Neural cell (in vitro differentiated cells): ENCODE measurements around the gene PPFIA3. TPM values are rescaled to one million over a fixed set of nuclear protein-coding genes. Genes with fewer than 3 reads are reported as not detected.

Experiments used
- H2AFZ ChIP-seq: fragments of 200-600, 300-800 bp; sonication (generic), shearing (Covaris generic); 2 replicates; pipeline ENCODE4 v1.6.0; 2014; ENCODE audit warnings: low read depth, mild to moderate bottlenecking, antibody characterized with exemption, low read length, moderate library complexity
- H3F3A ChIP-seq: fragments of 200-600 bp; shearing (Covaris generic); 2 replicates; pipeline ENCODE4 v1.6.1; 2016; ENCODE audit warnings: mild to moderate bottlenecking, moderate library complexity, mixed read lengths, antibody characterized with exemption, low read length; ENCODE audit not compliant: insufficient read depth, poor library complexity, severe bottlenecking
- H3K27ac ChIP-seq: fragments of 200-600, 300-800 bp; sonication (generic), shearing (Covaris generic); 2 replicates; pipeline ENCODE4 v1.5.1; 2014; ENCODE audit warnings: mild to moderate bottlenecking, low read length, moderate library complexity
- H3K27me3 ChIP-seq: fragments of 300-800, 200-600 bp; sonication (generic), shearing (Covaris generic); 2 replicates; pipeline ENCODE4 v1.6.0; 2014; ENCODE audit warnings: mild to moderate bottlenecking, low read depth, low read length, moderate library complexity; ENCODE audit not compliant: insufficient read depth
- H3K36me3 ChIP-seq: fragments of 300-800, 200-600 bp; sonication (generic), shearing (Covaris generic); 2 replicates; pipeline ENCODE4 v1.5.1; 2014; ENCODE audit warnings: mild to moderate bottlenecking, antibody characterized with exemption, low read length, moderate library complexity; ENCODE audit not compliant: insufficient read depth
- H3K4me2 ChIP-seq: fragments of 300-800, 200-600 bp; sonication (generic), shearing (Covaris generic); 2 replicates; pipeline ENCODE4 v1.6.0; 2014; ENCODE audit warnings: mild to moderate bottlenecking, low read length
- H3K4me3 ChIP-seq: fragments of 300-800, 200-600 bp; sonication (generic), shearing (Covaris generic); 2 replicates; pipeline ENCODE4 v1.5.1; 2014; ENCODE audit warnings: mild to moderate bottlenecking, low read length, moderate library complexity
- H3K79me2 ChIP-seq: fragments of 200-600 bp; shearing (Covaris generic); replicated peaks from 2 replicates; pipeline ENCODE4 v1.6.0; 2014; ENCODE audit warnings: mild to moderate bottlenecking, low read length, moderate library complexity; ENCODE audit not compliant: insufficient read depth
- H3K9ac ChIP-seq: fragments of 300-800, 200-600 bp; sonication (generic), shearing (Covaris generic); 2 replicates; pipeline ENCODE4 v1.6.1; 2016; ENCODE audit warnings: mild to moderate bottlenecking, low read length, mixed read lengths
- H3K9me2 ChIP-seq: fragments of 200-600 bp; shearing (Covaris generic); 2 replicates; pipeline ENCODE4 v1.6.1; 2016; ENCODE audit warnings: mild to moderate bottlenecking, low read length, mixed read lengths; ENCODE audit not compliant: insufficient read depth
- H3K9me3 ChIP-seq: fragments of 200-600, 300-800 bp; sonication (generic), shearing (Covaris generic); 2 replicates; pipeline ENCODE4 v1.6.1; 2016; ENCODE audit warnings: mild to moderate bottlenecking, mixed run types, low read length, moderate library complexity, mixed read lengths
- H4K20me1 ChIP-seq: fragments of 200-600 bp; shearing (Covaris generic); 2 replicates; pipeline ENCODE4 v1.6.1; 2016; ENCODE audit warnings: mild to moderate bottlenecking, mixed run types; ENCODE audit not compliant: insufficient read depth
- CTCF ChIP-seq: fragments of 450-650 bp; IDR thresholded peaks from 2 replicates; pipeline ENCODE4 v1.5.1; 2014; ENCODE audit warnings: antibody characterized with exemption, mild to moderate bottlenecking, moderate library complexity; ENCODE audit not compliant: poor library complexity, severe bottlenecking
- EP300 ChIP-seq: fragments of 450-650 bp; conservative IDR thresholded peaks from 2 replicates; pipeline ENCODE4 v1.6.1; 2014; ENCODE audit warnings: antibody characterized with exemption, mild to moderate bottlenecking, moderate library complexity; ENCODE audit not compliant: poor library complexity, severe bottlenecking
- EZH2 ChIP-seq: fragments of 200-600, 300-800 bp; shearing (Covaris generic), sonication (generic); IDR thresholded peaks from 2 replicates; pipeline ENCODE4 v1.6.1; 2014; ENCODE audit warnings: antibody characterized with exemption, low read length, borderline replicate concordance, mild to moderate bottlenecking; ENCODE audit not compliant: insufficient read depth, poor library complexity, severe bottlenecking
- MXI1 ChIP-seq: fragments of 450-650 bp; conservative IDR thresholded peaks from 2 replicates; pipeline ENCODE4 v1.6.1; 2014; ENCODE audit warnings: antibody characterized with exemption, mild to moderate bottlenecking; ENCODE audit not compliant: poor library complexity, severe bottlenecking
- POLR2AphosphoS5 ChIP-seq: IDR thresholded peaks from 2 replicates; pipeline ENCODE4 v1.6.1; 2012
- RAD21 ChIP-seq: fragments of 450-650 bp; conservative IDR thresholded peaks from 2 replicates; pipeline ENCODE4 v1.6.1; 2014; ENCODE audit warnings: antibody characterized with exemption, mild to moderate bottlenecking, moderate library complexity
- REST ChIP-seq: IDR thresholded peaks from 2 replicates; pipeline ENCODE4 v1.6.1; 2012; ENCODE audit warnings: borderline replicate concordance
- SMC3 ChIP-seq: fragments of 450-650 bp; conservative IDR thresholded peaks from 2 replicates; pipeline ENCODE4 v1.6.1; 2014; ENCODE audit warnings: antibody characterized with exemption, mild to moderate bottlenecking, moderate library complexity; ENCODE audit not compliant: poor library complexity
- TAF1 ChIP-seq: IDR thresholded peaks from 2 replicates; pipeline ENCODE4 v1.6.1; 2012; ENCODE audit warnings: low read depth
- polyA plus RNA-seq: library from polyadenylated mRNA; depleted of rRNA; stranded (reverse); fragments of >200 nt; gene quantifications from 2 replicates; pipeline ENCODE4 v1.2.3, GENCODE V29; 2014

PPFIA3 gene
- polyA plus RNA-seq, 1 donor from 2014 or later, result 80.7 TPM

- no peaks in the 10 kb centered on the region for H3K36me3 ChIP-seq
- H3K9ac ChIP-seq, result no peak overlapping the region
- H3K27me3 ChIP-seq, result no peaks in the 10 kb centered on the region
- no peaks in the 10 kb centered on the region for H3F3A ChIP-seq
- H3K4me3 ChIP-seq, result peak overlapping the region; percentile 96
- TF ChIP-seq TAF1 (no peak), REST (no peak), CTCF (no peak), MXI1 (no peak), POLR2AphosphoS5 (no peak), SMC3 (no peak), RAD21 (no peak), EP300 (no peak), EZH2 (no peak)
- H4K20me1 ChIP-seq, result no peaks in the 10 kb centered on the region
- no peak overlapping the region for H3K27ac ChIP-seq
- H3K4me2 ChIP-seq, result no peak overlapping the region
- no peaks in the 10 kb centered on the region for H3K9me2 ChIP-seq
- no peaks in the 10 kb centered on the region for H3K9me3 ChIP-seq
- H2AFZ ChIP-seq, result no peak overlapping the region
- H3K79me2 ChIP-seq, result no peaks in the 10 kb centered on the region
Observed at GRCh38 chr19:49152119-49152550, 32.8 kb downstream of the PPFIA3 start.

- H3K79me2 ChIP-seq, result no peaks in the 10 kb centered on the region
- no peaks in the 10 kb centered on the region for H3K9me2 ChIP-seq
- no peak overlapping the region for H3K9ac ChIP-seq
- H3K4me3 ChIP-seq, result no peak overlapping the region
- H2AFZ ChIP-seq, result no peak overlapping the region
- no peak overlapping the region for H3K4me2 ChIP-seq
- no peaks in the 10 kb centered on the region for H3F3A ChIP-seq
- no peak overlapping the region for H3K27ac ChIP-seq
- no peaks in the 10 kb centered on the region for H3K9me3 ChIP-seq
- TF ChIP-seq POLR2AphosphoS5 (no peak), REST (no peak), MXI1 (no peak), EP300 (no peak), CTCF (no peak), RAD21 (no peak), TAF1 (no peak), SMC3 (no peak), EZH2 (no peak)
- no peaks in the 10 kb centered on the region for H3K36me3 ChIP-seq
- no peaks in the 10 kb centered on the region for H4K20me1 ChIP-seq
- no peaks in the 10 kb centered on the region for H3K27me3 ChIP-seq
Observed at GRCh38 chr19:49153167-49153809, 33.9 kb downstream of the PPFIA3 start.
